Neural progenitor cell (in vitro differentiated cells): ENCODE measurements around the gene ACACA.

Experiments used
- EZH2 ChIP-seq: fragments of 200-600 bp; sonication (generic); IDR thresholded peaks from 2 replicates; pipeline ENCODE4 v1.6.1; 2017; ENCODE audit warnings: antibody characterized with exemption, mild to moderate bottlenecking, moderate library complexity
- EZH2phosphoT487 ChIP-seq: fragments of 200-600 bp; sonication (generic); IDR thresholded peaks from 2 replicates; pipeline ENCODE4 v1.6.1; 2017; ENCODE audit warnings: antibody characterized with exemption
- TF ChIP-seq, protein P1 (sequence below): fragments of 200-600 bp; sonication (generic); IDR thresholded peaks from 2 replicates; pipeline ENCODE4 v1.5.1; 2017; ENCODE audit warnings: antibody characterized with exemption, mild to moderate bottlenecking

DNA sequence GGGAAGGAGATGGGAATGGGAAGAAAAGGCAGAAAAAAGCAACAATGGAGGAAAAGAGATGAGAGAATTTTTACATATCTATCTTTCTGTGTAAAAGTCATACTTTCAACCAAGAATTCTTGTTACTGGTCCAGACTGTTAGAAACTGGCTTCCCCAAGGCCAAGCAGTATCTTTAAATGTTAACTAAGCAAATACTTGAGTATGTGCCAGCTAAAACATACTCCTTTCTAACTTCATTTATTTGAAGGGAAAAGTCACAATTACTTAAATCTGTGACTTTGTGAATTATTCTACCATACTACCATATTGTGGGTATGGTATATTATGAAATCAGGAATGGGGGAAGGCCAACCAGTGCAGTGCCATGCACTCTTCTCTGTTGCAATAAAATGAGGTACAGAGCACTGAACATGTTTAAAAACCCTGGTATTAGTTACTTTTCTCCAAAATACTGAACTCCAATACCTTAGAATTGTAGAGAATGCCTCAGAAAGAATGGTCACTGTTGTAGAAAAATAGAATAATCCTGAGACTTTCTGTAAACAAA is 123.1 kb downstream of the ACACA start:
- no peak for TF ChIP-seq EZH2
- TF ChIP-seq, protein P1, sequence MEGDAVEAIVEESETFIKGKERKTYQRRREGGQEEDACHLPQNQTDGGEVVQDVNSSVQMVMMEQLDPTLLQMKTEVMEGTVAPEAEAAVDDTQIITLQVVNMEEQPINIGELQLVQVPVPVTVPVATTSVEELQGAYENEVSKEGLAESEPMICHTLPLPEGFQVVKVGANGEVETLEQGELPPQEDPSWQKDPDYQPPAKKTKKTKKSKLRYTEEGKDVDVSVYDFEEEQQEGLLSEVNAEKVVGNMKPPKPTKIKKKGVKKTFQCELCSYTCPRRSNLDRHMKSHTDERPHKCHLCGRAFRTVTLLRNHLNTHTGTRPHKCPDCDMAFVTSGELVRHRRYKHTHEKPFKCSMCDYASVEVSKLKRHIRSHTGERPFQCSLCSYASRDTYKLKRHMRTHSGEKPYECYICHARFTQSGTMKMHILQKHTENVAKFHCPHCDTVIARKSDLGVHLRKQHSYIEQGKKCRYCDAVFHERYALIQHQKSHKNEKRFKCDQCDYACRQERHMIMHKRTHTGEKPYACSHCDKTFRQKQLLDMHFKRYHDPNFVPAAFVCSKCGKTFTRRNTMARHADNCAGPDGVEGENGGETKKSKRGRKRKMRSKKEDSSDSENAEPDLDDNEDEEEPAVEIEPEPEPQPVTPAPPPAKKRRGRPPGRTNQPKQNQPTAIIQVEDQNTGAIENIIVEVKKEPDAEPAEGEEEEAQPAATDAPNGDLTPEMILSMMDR, result no peak
- TF ChIP-seq EZH2phosphoT487, result no peak
